Neural cell (in vitro differentiated cells): ENCODE data around the gene SMOC1. TPM values are rescaled to one million over a fixed set of nuclear protein-coding genes. Genes with fewer than 3 reads are reported as not detected.

ENCODE experiments used
- H2AFZ ChIP-seq: fragments of 200-600, 300-800 bp; sonication (generic), shearing (Covaris generic); 2 replicates; pipeline ENCODE4 v1.6.0; 2014; ENCODE audit warnings: low read depth, mild to moderate bottlenecking, antibody characterized with exemption, low read length, moderate library complexity
- H3F3A ChIP-seq: fragments of 200-600 bp; shearing (Covaris generic); 2 replicates; pipeline ENCODE4 v1.6.1; 2016; ENCODE audit warnings: mild to moderate bottlenecking, moderate library complexity, mixed read lengths, antibody characterized with exemption, low read length; ENCODE audit not compliant: insufficient read depth, poor library complexity, severe bottlenecking
- H3K27ac ChIP-seq: fragments of 200-600, 300-800 bp; sonication (generic), shearing (Covaris generic); 2 replicates; pipeline ENCODE4 v1.5.1; 2014; ENCODE audit warnings: mild to moderate bottlenecking, low read length, moderate library complexity
- H3K27me3 ChIP-seq: fragments of 300-800, 200-600 bp; sonication (generic), shearing (Covaris generic); 2 replicates; pipeline ENCODE4 v1.6.0; 2014; ENCODE audit warnings: mild to moderate bottlenecking, low read depth, low read length, moderate library complexity; ENCODE audit not compliant: insufficient read depth
- H3K36me3 ChIP-seq: fragments of 300-800, 200-600 bp; sonication (generic), shearing (Covaris generic); 2 replicates; pipeline ENCODE4 v1.5.1; 2014; ENCODE audit warnings: mild to moderate bottlenecking, antibody characterized with exemption, low read length, moderate library complexity; ENCODE audit not compliant: insufficient read depth
- H3K4me2 ChIP-seq: fragments of 300-800, 200-600 bp; sonication (generic), shearing (Covaris generic); 2 replicates; pipeline ENCODE4 v1.6.0; 2014; ENCODE audit warnings: mild to moderate bottlenecking, low read length
- H3K4me3 ChIP-seq: fragments of 300-800, 200-600 bp; sonication (generic), shearing (Covaris generic); 2 replicates; pipeline ENCODE4 v1.5.1; 2014; ENCODE audit warnings: mild to moderate bottlenecking, low read length, moderate library complexity
- H3K79me2 ChIP-seq: fragments of 200-600 bp; shearing (Covaris generic); replicated peaks from 2 replicates; pipeline ENCODE4 v1.6.0; 2014; ENCODE audit warnings: mild to moderate bottlenecking, low read length, moderate library complexity; ENCODE audit not compliant: insufficient read depth
- H3K9ac ChIP-seq: fragments of 300-800, 200-600 bp; sonication (generic), shearing (Covaris generic); 2 replicates; pipeline ENCODE4 v1.6.1; 2016; ENCODE audit warnings: mild to moderate bottlenecking, low read length, mixed read lengths
- H3K9me2 ChIP-seq: fragments of 200-600 bp; shearing (Covaris generic); 2 replicates; pipeline ENCODE4 v1.6.1; 2016; ENCODE audit warnings: mild to moderate bottlenecking, low read length, mixed read lengths; ENCODE audit not compliant: insufficient read depth
- H3K9me3 ChIP-seq: fragments of 200-600, 300-800 bp; sonication (generic), shearing (Covaris generic); 2 replicates; pipeline ENCODE4 v1.6.1; 2016; ENCODE audit warnings: mild to moderate bottlenecking, mixed run types, low read length, moderate library complexity, mixed read lengths
- H4K20me1 ChIP-seq: fragments of 200-600 bp; shearing (Covaris generic); 2 replicates; pipeline ENCODE4 v1.6.1; 2016; ENCODE audit warnings: mild to moderate bottlenecking, mixed run types; ENCODE audit not compliant: insufficient read depth
- EP300 ChIP-seq: fragments of 450-650 bp; conservative IDR thresholded peaks from 2 replicates; pipeline ENCODE4 v1.6.1; 2014; ENCODE audit warnings: antibody characterized with exemption, mild to moderate bottlenecking, moderate library complexity; ENCODE audit not compliant: poor library complexity, severe bottlenecking
- EZH2 ChIP-seq: fragments of 200-600, 300-800 bp; shearing (Covaris generic), sonication (generic); IDR thresholded peaks from 2 replicates; pipeline ENCODE4 v1.6.1; 2014; ENCODE audit warnings: antibody characterized with exemption, low read length, borderline replicate concordance, mild to moderate bottlenecking; ENCODE audit not compliant: insufficient read depth, poor library complexity, severe bottlenecking
- MXI1 ChIP-seq: fragments of 450-650 bp; conservative IDR thresholded peaks from 2 replicates; pipeline ENCODE4 v1.6.1; 2014; ENCODE audit warnings: antibody characterized with exemption, mild to moderate bottlenecking; ENCODE audit not compliant: poor library complexity, severe bottlenecking
- POLR2AphosphoS5 ChIP-seq: IDR thresholded peaks from 2 replicates; pipeline ENCODE4 v1.6.1; 2012
- RAD21 ChIP-seq: fragments of 450-650 bp; conservative IDR thresholded peaks from 2 replicates; pipeline ENCODE4 v1.6.1; 2014; ENCODE audit warnings: antibody characterized with exemption, mild to moderate bottlenecking, moderate library complexity
- REST ChIP-seq: IDR thresholded peaks from 2 replicates; pipeline ENCODE4 v1.6.1; 2012; ENCODE audit warnings: borderline replicate concordance
- SMC3 ChIP-seq: fragments of 450-650 bp; conservative IDR thresholded peaks from 2 replicates; pipeline ENCODE4 v1.6.1; 2014; ENCODE audit warnings: antibody characterized with exemption, mild to moderate bottlenecking, moderate library complexity; ENCODE audit not compliant: poor library complexity
- TAF1 ChIP-seq: IDR thresholded peaks from 2 replicates; pipeline ENCODE4 v1.6.1; 2012; ENCODE audit warnings: low read depth
- polyA plus RNA-seq: library from polyadenylated mRNA; depleted of rRNA; stranded (reverse); fragments of >200 nt; gene quantifications from 2 replicates; pipeline ENCODE4 v1.2.3, GENCODE V29; 2014
- TF ChIP-seq, protein P1 (sequence below): fragments of 450-650 bp; IDR thresholded peaks from 2 replicates; pipeline ENCODE4 v1.5.1; 2014; ENCODE audit warnings: antibody characterized with exemption, mild to moderate bottlenecking, moderate library complexity; ENCODE audit not compliant: poor library complexity, severe bottlenecking

Gene SMOC1
- polyA plus RNA-seq, 1 donor from 2014 or later: 8.7 TPM

DNA sequence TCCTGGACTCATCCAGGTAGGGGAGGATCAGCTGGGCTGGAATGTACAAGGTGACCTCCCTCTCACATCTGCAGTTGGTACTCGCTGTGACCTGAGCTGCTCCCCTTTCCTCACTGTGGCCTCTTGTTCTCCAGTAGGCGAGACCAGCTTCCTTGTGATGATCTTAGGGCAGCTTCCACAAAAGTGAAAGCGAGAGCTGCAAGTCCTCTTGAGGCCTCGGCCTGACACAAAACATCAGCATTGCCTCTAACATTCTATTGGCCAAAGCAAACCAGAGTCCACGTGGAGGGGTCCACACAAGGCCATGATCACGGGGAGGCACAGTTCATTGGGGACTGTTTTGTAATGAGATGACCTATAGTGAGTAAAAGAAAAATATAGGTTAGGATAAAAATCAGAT is 127.5 kb downstream of the SMOC1 start:
- Histone ChIP-seq H4K20me1 (no peaks in the 10 kb centered on the region), H3K79me2 (no peaks in the 10 kb centered on the region), H3K27ac (no peak overlapping the region), H2AFZ (no peak overlapping the region), H3K27me3 (no peaks in the 10 kb centered on the region), H3K9ac (no peak overlapping the region), H3K4me2 (no peak overlapping the region), H3K36me3 (no peaks in the 10 kb centered on the region), H3F3A (no peaks in the 10 kb centered on the region), H3K9me2 (no peaks in the 10 kb centered on the region), H3K4me3 (no peak overlapping the region), H3K9me3 (no peaks in the 10 kb centered on the region)
- TF ChIP-seq POLR2AphosphoS5: no peak
- TF ChIP-seq EP300: no peak
- TF ChIP-seq EZH2: no peak
- TF ChIP-seq RAD21: no peak
- TF ChIP-seq TAF1: no peak
- no peak for TF ChIP-seq MXI1
- TF ChIP-seq, protein P1, sequence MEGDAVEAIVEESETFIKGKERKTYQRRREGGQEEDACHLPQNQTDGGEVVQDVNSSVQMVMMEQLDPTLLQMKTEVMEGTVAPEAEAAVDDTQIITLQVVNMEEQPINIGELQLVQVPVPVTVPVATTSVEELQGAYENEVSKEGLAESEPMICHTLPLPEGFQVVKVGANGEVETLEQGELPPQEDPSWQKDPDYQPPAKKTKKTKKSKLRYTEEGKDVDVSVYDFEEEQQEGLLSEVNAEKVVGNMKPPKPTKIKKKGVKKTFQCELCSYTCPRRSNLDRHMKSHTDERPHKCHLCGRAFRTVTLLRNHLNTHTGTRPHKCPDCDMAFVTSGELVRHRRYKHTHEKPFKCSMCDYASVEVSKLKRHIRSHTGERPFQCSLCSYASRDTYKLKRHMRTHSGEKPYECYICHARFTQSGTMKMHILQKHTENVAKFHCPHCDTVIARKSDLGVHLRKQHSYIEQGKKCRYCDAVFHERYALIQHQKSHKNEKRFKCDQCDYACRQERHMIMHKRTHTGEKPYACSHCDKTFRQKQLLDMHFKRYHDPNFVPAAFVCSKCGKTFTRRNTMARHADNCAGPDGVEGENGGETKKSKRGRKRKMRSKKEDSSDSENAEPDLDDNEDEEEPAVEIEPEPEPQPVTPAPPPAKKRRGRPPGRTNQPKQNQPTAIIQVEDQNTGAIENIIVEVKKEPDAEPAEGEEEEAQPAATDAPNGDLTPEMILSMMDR: no peak
- TF ChIP-seq SMC3: no peak
- no peak for TF ChIP-seq REST

DNA sequence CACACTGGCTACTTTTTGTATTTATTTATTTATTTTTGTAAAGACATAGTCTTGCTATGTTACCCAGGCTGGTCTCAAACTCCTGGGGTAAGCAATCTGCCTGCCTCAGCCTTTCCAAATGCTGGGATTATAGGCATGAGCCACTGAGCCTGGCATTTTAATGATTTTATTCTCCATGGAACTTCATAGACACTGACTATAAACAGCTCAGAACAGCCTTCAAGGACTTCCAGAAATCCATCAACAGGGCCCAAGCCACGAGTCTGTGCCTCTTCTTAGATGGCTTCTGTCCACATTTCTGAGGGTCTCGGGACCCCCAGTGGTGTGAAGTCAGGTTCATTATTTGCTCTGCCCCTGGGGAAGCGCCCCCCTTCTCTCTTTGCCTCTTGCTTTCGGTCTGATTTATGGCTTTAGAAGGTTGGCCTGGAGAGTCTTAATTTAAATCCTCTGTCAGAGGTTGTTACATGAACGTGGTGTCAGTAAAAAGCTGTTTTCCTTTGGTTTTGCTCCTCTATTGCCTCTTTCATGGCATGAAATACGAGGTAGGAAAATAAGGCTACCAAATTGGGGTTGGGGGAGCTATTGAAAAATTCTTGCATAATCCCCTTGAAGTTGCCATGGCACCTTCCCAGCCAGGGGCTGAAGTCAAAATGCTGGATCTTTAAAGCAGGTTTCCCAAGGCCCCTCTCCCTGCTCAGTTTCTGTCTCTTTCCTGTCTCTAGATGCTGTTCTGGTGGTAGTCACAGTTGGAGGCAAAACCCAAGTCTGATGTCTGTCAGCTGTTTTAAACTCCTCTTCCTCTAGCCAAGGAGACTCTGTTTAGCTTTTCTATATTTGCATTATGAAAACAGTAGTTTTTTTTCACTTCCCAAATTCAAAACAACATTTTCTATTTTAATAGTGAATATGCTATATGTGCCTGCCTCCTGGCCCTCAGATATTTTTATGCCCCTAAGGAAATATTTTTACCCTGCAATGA is 129.4 kb downstream of the SMOC1 start:
- Histone ChIP-seq H3K9ac (no peak overlapping the region), H3K79me2 (no peaks in the 10 kb centered on the region), H3K9me2 (no peaks in the 10 kb centered on the region), H3K9me3 (no peaks in the 10 kb centered on the region), H3K4me2 (no peak overlapping the region), H3K27ac (no peak overlapping the region), H2AFZ (no peak overlapping the region), H4K20me1 (no peaks in the 10 kb centered on the region), H3K27me3 (no peaks in the 10 kb centered on the region), H3K36me3 (no peaks in the 10 kb centered on the region), H3K4me3 (no peak overlapping the region), H3F3A (no peaks in the 10 kb centered on the region)
- TF ChIP-seq, protein P1: no peak
- no peak for TF ChIP-seq REST
- TF ChIP-seq TAF1: no peak
- TF ChIP-seq POLR2AphosphoS5: no peak
- TF ChIP-seq RAD21: no peak
- no peak for TF ChIP-seq EP300
- no peak for TF ChIP-seq SMC3
- TF ChIP-seq MXI1: no peak
- no peak for TF ChIP-seq EZH2
